GM12878 (cell line): Measurements from ENCODE around the gene FGD4. TPM values are rescaled to one million over a fixed set of nuclear protein-coding genes. Genes with fewer than 3 reads are reported as not detected.

Source experiments
- ATAC-seq: fragments of 200-7000 bp; cut with Tn5 transposase; 3 replicates; pipeline ENCODE4 v1.9.1; 2020; ENCODE audit warnings: mild to moderate bottlenecking, moderate library complexity
- BruUV-seq: library from RNA; stranded (reverse); fragments of 400-500 nt; replicated peaks from 2 replicates; lab custom pipeline; 2021; lab: Mats Ljungman, UMichigan
- CTCF ChIA-PET: fragments of 300-600 bp; sonication (Branson Sonifier 250); formaldehyde crosslinking; extraction: SDS; loops from one replicate; lab custom pipeline; 2021; ENCODE audit warnings: inconsistent platforms; lab: Yijun Ruan, JAX
- POLR2A ChIA-PET: fragments of 350-600 bp; formaldehyde crosslinking; extraction: SDS; loops from one replicate; lab custom pipeline; 2021; ENCODE audit warnings: inconsistent platforms; lab: Charles Lee
- RAD21 ChIA-PET: fragments of 300-600 bp; sonication (Branson Sonifier 250); formaldehyde crosslinking; loops from one replicate; lab custom pipeline; 2023; ENCODE audit warnings: antibody characterized with exemption; ENCODE audit not compliant: unreplicated experiment; lab: Charles Lee
- SMC1A ChIA-PET: fragments of 300-600 bp; sonication (Branson Sonifier 250); formaldehyde crosslinking; loops from one replicate; lab custom pipeline; 2023; ENCODE audit not compliant: unreplicated experiment, uncharacterized antibody; lab: Charles Lee
- DNase-seq: peaks from one replicate; pipeline ENCODE4 v3.0.0-alpha.2; 2011; ENCODE audit warnings: low read depth, low spot score
- FAIRE-seq: peaks from 3 replicates; lab custom pipeline; 2011; peaks lifted over from hg19 to GRCh38; lab: Jason Lieb, UNC
- H2AFZ ChIP-seq: 2 replicates; pipeline ENCODE4 v1.6.0; 2011; ENCODE audit warnings: low read depth, low read length, control low read depth; ENCODE audit not compliant: control insufficient read depth
- H3K27ac ChIP-seq: 2 replicates; pipeline ENCODE4 v1.5.1; 2011; ENCODE audit warnings: control low read depth; ENCODE audit not compliant: control insufficient read depth, insufficient read depth
- H3K27me3 ChIP-seq, 2 experiments: replicated peaks in 1 of 2; 2 replicates each; pipeline versions ENCODE4 v1.6.0 to v1.6.1; 2011; ENCODE audit warnings: low read length in 1 of 2; ENCODE audit not compliant: control insufficient read depth in 2 of 2, insufficient read depth in 2 of 2
- H3K36me3 ChIP-seq, 2 experiments: 2 replicates each; pipeline ENCODE4 v1.5.1; 2011; ENCODE audit warnings: low read length in 1 of 2; ENCODE audit not compliant: control insufficient read depth in 2 of 2, insufficient read depth in 2 of 2
- H3K4me1 ChIP-seq: 2 replicates; pipeline ENCODE4 v1.6.1; 2011; ENCODE audit warnings: mild to moderate bottlenecking, low read length, moderate library complexity, mixed read lengths; ENCODE audit not compliant: control insufficient read depth, insufficient read depth
- H3K4me2 ChIP-seq: 2 replicates; pipeline ENCODE4 v1.6.0; 2011; ENCODE audit warnings: control low read depth; ENCODE audit not compliant: control insufficient read depth, insufficient read depth
- H3K4me3 ChIP-seq: fragments of 200-600 bp; sonication (generic); 2 replicates; pipeline ENCODE4 v1.5.1; 2016
- H3K79me2 ChIP-seq: 2 replicates; pipeline ENCODE4 v1.6.0; 2011; ENCODE audit warnings: low read length; ENCODE audit not compliant: control insufficient read depth, insufficient read depth
- H3K9ac ChIP-seq: 2 replicates; pipeline ENCODE4 v1.8.0; 2011; ENCODE audit warnings: low read length, control low read depth, mixed read lengths; ENCODE audit not compliant: control insufficient read depth, insufficient read depth
- H3K9me3 ChIP-seq: replicated peaks from 3 replicates; pipeline ENCODE4 v1.5.1; 2011; ENCODE audit warnings: mild to moderate bottlenecking, low read length; ENCODE audit not compliant: control insufficient read depth, insufficient read depth
- H4K20me1 ChIP-seq: 2 replicates; pipeline ENCODE4 v1.6.0; 2011; ENCODE audit not compliant: control insufficient read depth, insufficient read depth
- ATF2 ChIP-seq: IDR thresholded peaks from 2 replicates; pipeline ENCODE4 v1.6.1; 2012; ENCODE audit warnings: low read length, inconsistent platforms
- DPF2 ChIP-seq: fragments of 450-650 bp; IDR thresholded peaks from 2 replicates; pipeline ENCODE4 v1.6.1; 2017; ENCODE audit warnings: mild to moderate bottlenecking
- FOS ChIP-seq: IDR thresholded peaks from 3 replicates; pipeline ENCODE4 v1.6.1; 2011; ENCODE audit warnings: borderline replicate concordance; ENCODE audit not compliant: insufficient read length; ENCODE audit errors: extremely low read depth
- GABPA ChIP-seq: IDR thresholded peaks from 2 replicates; pipeline ENCODE4 v1.6.1; 2014; ENCODE audit warnings: antibody characterized with exemption, low read depth, mild to moderate bottlenecking, inconsistent platforms
- MEF2A ChIP-seq: IDR thresholded peaks from 2 replicates; pipeline ENCODE4 v1.6.1; 2011; ENCODE audit warnings: low read depth, mild to moderate bottlenecking, low read length, moderate library complexity; ENCODE audit not compliant: insufficient read depth
- PKNOX1 ChIP-seq: fragments of 450-650 bp; IDR thresholded peaks from 2 replicates; pipeline ENCODE4 v1.6.1; 2016; ENCODE audit warnings: mild to moderate bottlenecking
- RBBP5 ChIP-seq: fragments of 200-600 bp; sonication (generic); conservative IDR thresholded peaks from 2 replicates; pipeline ENCODE4 v1.6.1; 2016
- SREBF1 ChIP-seq: IDR thresholded peaks from 2 replicates; pipeline ENCODE4 v1.6.1; 2012; ENCODE audit warnings: mild to moderate bottlenecking, low read length
- STAT3 ChIP-seq: IDR thresholded peaks from 2 replicates; pipeline ENCODE4 v1.6.1; 2011; ENCODE audit warnings: low read depth, low read length, improper control_type of control experiment
- TCF12 ChIP-seq: IDR thresholded peaks from 2 replicates; pipeline ENCODE4 v1.6.1; 2011; ENCODE audit warnings: low read depth, mild to moderate bottlenecking, low read length
- USF1 ChIP-seq: IDR thresholded peaks from 2 replicates; pipeline ENCODE4 v1.6.1; 2011; ENCODE audit warnings: borderline replicate concordance, low read depth, mild to moderate bottlenecking, moderate library complexity, mixed read lengths, low read length; ENCODE audit not compliant: insufficient read depth; ENCODE audit errors: extremely low read length
- ZNF687 ChIP-seq: fragments of 450-650 bp; IDR thresholded peaks from 2 replicates; pipeline ENCODE4 v1.6.1; 2017; ENCODE audit warnings: mild to moderate bottlenecking, moderate library complexity
- WGBS: methylation state at CpG from one replicate; pipeline ENCODE4 v1.1.6; 2016; ENCODE audit warnings: low lambda C conversion rate; ENCODE audit not compliant: insufficient replicate concordance, insufficient coverage; ENCODE audit errors: missing lambda C conversion rate; 5-methylcytosine and 5-hydroxymethylcytosine counted together
- in situ Hi-C: fragments of 300-500 bp; cut with MboI; formaldehyde crosslinking; loops from 9 replicates; pipeline ENCODE4 v1.14.3; 2018; ENCODE audit warnings: mixed read lengths
- intact Hi-C: fragments of 100-400 bp; cut with micrococcal nuclease; formaldehyde crosslinking; loops from one replicate; pipeline ENCODE4 v1.14.2; 2022; ENCODE audit not compliant: unreplicated experiment
- polyA plus RNA-seq, 11 experiments: library from polyadenylated mRNA; depleted of rRNA in 4 of 11; unstranded in 6 of 11; stranded (reverse) in 5 of 11; fragments of >200 nt; fragmentation: Nextera tagmentation in 4 of 11; fragmentation: Illumina TruSeq in 1 of 11; extraction: Ambion mirVana in 4 of 11; extraction: Trizol in 1 of 11; gene quantifications; 1 replicate in 1 of 11; 2 replicates in 10 of 11; pipeline versions ENCODE4 v1.2.1 to v1.2.3, GENCODE V29; 2011 to 2016; ENCODE audit warnings: inconsistent platforms in 2 of 11, missing spikeins in 2 of 11, low read depth in 1 of 11
- total RNA-seq, 4 experiments: library from RNA; depleted of rRNA in 3 of 4; stranded (reverse); fragments of >200 nt in 3 of 4; fragmentation: Illumina TruSeq in 1 of 4; extraction: Trizol in 1 of 4; gene quantifications; 2 replicates each; pipeline versions ENCODE4 v1.2.1 to v1.2.3, GENCODE V29; 2013 to 2021

The FGD4 gene
- total and polyA plus RNA-seq, 10 of the 15 experiments (the other 5 are each of a cell fraction or from before 2014, with no cell fraction given): 0.01 to 0.18 (median 0.08) TPM; not detected in 3

- WGBS: 17% methylated on average over 1 of the region's 1 CpG
- SMC1A ChIA-PET: interaction anchor here (1.5 to 2.1 kb wide), 2 partner anchors 8 to 9 kb away, joined by 5 to 7 read pairs; no protein-coding TSS in a partner anchor
Measured at GRCh38 chr12:32483993-32484392, 84.6 kb downstream of the FGD4 start.

More at GRCh38 chr12:32483993-32484392, 84.6 kb downstream of the FGD4 start:
- H3K4me3 ChIP-seq: no peak overlapping the region
- H3K36me3 ChIP-seq: no peaks in the 10 kb centered on the region
- ChIA-PET POLR2A (no interaction called here), CTCF (interaction anchor here (0.6 to 1.4 kb wide), 4 partner anchors 11 to 1204 kb away, joined by 3 to 5 read pairs (median 3); no protein-coding TSS in a partner anchor), RAD21 (interaction anchor here (1.1 kb wide), 2 partner anchors 16 to 188 kb away, joined by 3 to 4 read pairs; no protein-coding TSS in a partner anchor)
- H3K9me3 ChIP-seq: no peaks in the 10 kb centered on the region
- DNase-seq (no peak), FAIRE-seq (no peak), ATAC-seq (no peak)
- peaks cover 10% of the 10 kb centered on the region for H3K4me1 ChIP-seq
- 0 out of 4 replicates have a peak, but pooled peaks cover 0 to 2% of the 10 kb centered on the region in 2 experiments for H3K27me3 ChIP-seq
- BruUV-seq: no TSS peak
- intact Hi-C loops: no loop called here
- H4K20me1 ChIP-seq: no peaks in the 10 kb centered on the region
- H3K27ac ChIP-seq: no peak overlapping the region
- TF ChIP-seq USF1: no peak
- TF ChIP-seq ATF2: no peak
- no peak for TF ChIP-seq DPF2
- TF ChIP-seq TCF12: no peak
- TF ChIP-seq MEF2A: no peak
- no peak for TF ChIP-seq STAT3
- TF ChIP-seq SREBF1: no peak
- TF ChIP-seq RBBP5: no peak
- TF ChIP-seq PKNOX1: no peak
- TF ChIP-seq ZNF687: no peak
- TF ChIP-seq GABPA: no peak
- TF ChIP-seq FOS: no peak
- H3K79me2 ChIP-seq: no peaks in the 10 kb centered on the region
- H2AFZ ChIP-seq: no peak overlapping the region
- in situ Hi-C loops: no loop called here
- H3K9ac ChIP-seq: no peak overlapping the region
- H3K4me2 ChIP-seq: no peak overlapping the region
